HFFc6 (cell line): ENCODE data around the gene NDC1. TPM values are rescaled to one million over a fixed set of nuclear protein-coding genes. Genes with fewer than 3 reads are reported as not detected.

Experiments used
- DNase-seq: peaks from one replicate; pipeline ENCODE4 v3.0.0-alpha.2; 2018
- H3K27ac Mint-ChIP-seq: 2 replicates; pipeline ENCODE4 v1.8.0; 2020; ENCODE audit warnings: mild to moderate bottlenecking, mixed read lengths
- H3K27me3 Mint-ChIP-seq: 2 replicates; pipeline ENCODE4 v1.8.0; 2021; ENCODE audit warnings: mild to moderate bottlenecking, moderate library complexity, mixed read lengths; ENCODE audit not compliant: insufficient read depth
- H3K36me3 Mint-ChIP-seq: 2 replicates; pipeline ENCODE4 v1.8.0; 2021; ENCODE audit warnings: low read depth, mixed read lengths
- H3K4me1 Mint-ChIP-seq: 2 replicates; pipeline ENCODE4 v1.8.0; 2020; ENCODE audit warnings: low read depth, mixed read lengths
- H3K4me3 Mint-ChIP-seq: 2 replicates; pipeline ENCODE4 v1.8.0; 2020; ENCODE audit warnings: mild to moderate bottlenecking, moderate library complexity, mixed read lengths
- H3K9me3 Mint-ChIP-seq: 2 replicates; pipeline ENCODE4 v1.8.0; 2020; ENCODE audit warnings: mild to moderate bottlenecking, mixed read lengths
- CTCF ChIP-seq: fragments of 200-600 bp; sonication (generic); IDR thresholded peaks from 2 replicates; pipeline ENCODE4 v1.5.0; 2021; ENCODE audit warnings: antibody characterized with exemption, mild to moderate bottlenecking
- total RNA-seq, 6 experiments: library from RNA; stranded (reverse); fragmentation: NEBNext Ultra II Directional; extraction: Animal tissue kit (Norgen Biotek cat#: 25700); gene quantifications; 2 replicates in 1 of 6; 3 replicates in 5 of 6; pipeline ENCODE4 v1.2.3, GENCODE V29; 2021

Gene NDC1
- total RNA-seq, 6 experiments from 2014 or later = 15.3 to 27.2 (median 22.7) TPM

DNA sequence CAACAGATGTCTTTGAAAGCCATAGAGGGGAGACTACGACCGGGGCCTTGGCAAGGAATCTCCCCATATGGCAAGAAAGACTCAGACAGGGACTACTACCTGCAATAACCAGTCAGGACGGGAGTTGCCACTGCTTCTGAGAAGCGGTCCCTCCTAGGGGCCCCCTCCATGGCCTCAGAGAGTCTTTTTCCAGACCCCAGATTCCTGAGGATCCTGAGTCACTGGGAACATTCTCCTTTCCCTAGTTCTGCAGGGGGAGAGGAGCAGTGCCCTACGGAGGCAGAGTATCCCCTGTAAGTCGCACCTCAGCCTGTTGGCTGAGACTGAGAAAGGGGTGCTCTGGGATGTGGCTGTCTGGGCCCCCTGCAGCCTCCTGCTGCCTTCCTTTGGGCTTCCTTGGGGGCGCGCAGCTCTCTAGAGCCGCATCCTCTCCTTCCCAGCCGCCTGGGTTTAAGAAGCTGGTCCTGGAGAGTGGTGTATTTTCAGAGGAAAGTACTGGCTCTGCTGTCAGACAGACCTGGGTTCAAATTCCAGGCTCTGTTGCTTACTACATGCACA lies 107.0 kb downstream of the NDC1 start:
- H3K27me3 Mint-ChIP-seq = peaks cover 5% of the 10 kb centered on the region
- no peak overlapping the region for H3K4me3 Mint-ChIP-seq
- H3K4me1 Mint-ChIP-seq = peaks cover 48% of the 10 kb centered on the region
- TF ChIP-seq CTCF = no peak
- H3K27ac Mint-ChIP-seq = no peak overlapping the region
- peaks cover 12% of the 10 kb centered on the region for H3K36me3 Mint-ChIP-seq
- no peaks in the 10 kb centered on the region; the same call in none of the 2 replicates for H3K9me3 Mint-ChIP-seq
- no peak for DNase-seq

DNA sequence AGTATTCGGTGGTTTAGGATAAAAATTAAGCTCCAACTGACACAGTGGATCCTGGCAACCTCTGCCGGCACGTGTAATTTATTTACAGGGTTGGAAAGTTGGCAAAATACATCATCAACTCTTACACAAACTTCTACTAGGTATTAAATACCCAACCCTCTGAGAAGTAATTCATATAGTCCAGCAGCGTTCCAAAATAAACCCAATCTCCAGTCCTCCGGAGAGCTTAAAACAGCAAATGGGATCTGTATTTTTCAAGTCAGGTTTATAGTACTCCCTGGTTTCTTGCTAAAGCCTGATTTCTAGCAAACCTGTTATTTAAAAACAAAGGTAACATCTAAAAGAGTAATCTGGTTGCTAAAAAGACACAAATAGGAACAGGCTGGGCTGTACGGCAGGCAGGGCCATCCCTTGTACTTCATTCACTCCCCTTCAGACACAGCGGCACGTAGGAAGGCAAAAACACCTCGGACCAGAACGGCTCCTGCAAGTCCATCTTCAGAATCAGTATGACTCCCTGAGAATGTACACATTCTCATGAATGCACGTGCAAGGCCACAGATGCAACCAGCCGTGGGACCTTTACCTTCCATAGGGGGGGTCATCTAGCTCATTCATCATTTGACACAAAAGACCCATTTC lies 107.8 kb downstream of the NDC1 start:
- Mint-ChIP-seq H3K9me3 (no peaks in the 10 kb centered on the region; the same call in none of the 2 replicates), H3K36me3 (peaks cover 12% of the 10 kb centered on the region), H3K27ac (no peak overlapping the region), H3K4me3 (no peak overlapping the region), H3K27me3 (peaks cover 5% of the 10 kb centered on the region), H3K4me1 (peaks cover 41% of the 10 kb centered on the region)
- no peak for DNase-seq
- TF ChIP-seq CTCF = no peak

DNA sequence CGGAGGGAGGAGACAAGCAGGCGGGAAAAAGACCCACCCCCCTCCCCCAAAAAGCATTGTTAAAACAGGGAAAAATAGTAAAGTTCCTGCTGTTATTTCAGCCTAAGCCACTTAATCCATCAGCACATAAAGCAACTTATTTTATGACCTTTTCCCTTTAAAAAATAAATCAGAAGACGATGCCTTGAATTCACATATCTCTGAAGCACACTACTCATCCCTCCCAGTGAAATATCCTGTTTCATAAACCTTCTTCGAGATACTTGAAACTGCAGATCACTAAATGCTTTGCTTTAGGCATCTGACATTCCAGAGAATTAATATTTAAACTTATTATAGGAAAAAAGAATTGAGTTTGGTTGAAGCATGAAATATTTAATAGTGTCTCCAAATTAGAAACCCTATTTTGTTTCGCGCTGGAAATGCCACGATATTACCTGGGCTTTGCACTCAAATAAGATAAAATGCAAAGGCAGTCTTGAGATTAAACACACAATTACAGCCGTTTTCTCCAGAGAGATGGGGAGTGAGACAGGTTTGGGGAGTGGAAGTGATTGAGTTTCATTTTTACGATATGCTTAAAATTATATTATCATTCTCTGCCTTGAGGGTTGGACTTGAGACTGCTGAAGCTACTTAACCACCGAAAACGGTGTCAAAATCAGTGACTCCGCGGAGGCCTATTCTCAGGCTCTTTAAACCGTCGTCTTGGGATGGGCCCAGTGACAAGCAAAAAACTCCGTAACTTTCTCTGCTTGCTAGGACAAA lies 108.5 kb downstream of the NDC1 start:
- TF ChIP-seq CTCF = no peak
- Mint-ChIP-seq H3K27ac (no peak overlapping the region), H3K27me3 (peaks cover 7% of the 10 kb centered on the region), H3K9me3 (no peaks in the 10 kb centered on the region; the same call in none of the 2 replicates), H3K36me3 (peaks cover 12% of the 10 kb centered on the region), H3K4me1 (peaks cover 34% of the 10 kb centered on the region), H3K4me3 (no peak overlapping the region)
- no peak for DNase-seq

GRCh38 chr1:53728702-53729455 lies 109.2 kb downstream of the NDC1 start:
- Mint-ChIP-seq H3K27me3 (peaks cover 7% of the 10 kb centered on the region), H3K36me3 (peaks cover 12% of the 10 kb centered on the region), H3K27ac (no peak overlapping the region), H3K4me1 (peaks cover 26% of the 10 kb centered on the region), H3K4me3 (no peak overlapping the region), H3K9me3 (no peaks in the 10 kb centered on the region; the same call in none of the 2 replicates)
- DNase-seq = no peak
- no peak for TF ChIP-seq CTCF

- H3K36me3 Mint-ChIP-seq = peaks cover 12% of the 10 kb centered on the region
- DNase-seq = no peak
- no peak overlapping the region for H3K4me3 Mint-ChIP-seq
- H3K27me3 Mint-ChIP-seq = peaks cover 5% of the 10 kb centered on the region
- no peak for TF ChIP-seq CTCF
- peaks cover 19% of the 10 kb centered on the region for H3K4me1 Mint-ChIP-seq
- no peak overlapping the region for H3K27ac Mint-ChIP-seq
- H3K9me3 Mint-ChIP-seq = no peaks in the 10 kb centered on the region; the same call in none of the 2 replicates
These were observed 109.9 kb downstream of the NDC1 start for GRCh38 chr1:53728196-53728595.
